ENCODE results near the gene RTL9.

GRCh38 chrX:110318664-110318968 lies 40.0 kb upstream of the RTL9 start:
- TF ChIP-seq CTCF (IDR thresholded peaks at IDR 0.05), result no peak
- TF ChIP-seq POLR2A (IDR thresholded peaks at IDR 0.05), result no peak

All from lower leg skin (tissue), 3 donors.